ENCODE data around the gene APRT. TPM values are rescaled to one million over a fixed set of nuclear protein-coding genes. Genes with fewer than 3 reads are reported as not detected.

APRT gene
- total and polyA plus RNA-seq, 9 of the 15 experiments (the other 6 are each of a cell fraction or from before 2014, with no cell fraction given) = 41.7 to 409 (median 146) TPM

DNA sequence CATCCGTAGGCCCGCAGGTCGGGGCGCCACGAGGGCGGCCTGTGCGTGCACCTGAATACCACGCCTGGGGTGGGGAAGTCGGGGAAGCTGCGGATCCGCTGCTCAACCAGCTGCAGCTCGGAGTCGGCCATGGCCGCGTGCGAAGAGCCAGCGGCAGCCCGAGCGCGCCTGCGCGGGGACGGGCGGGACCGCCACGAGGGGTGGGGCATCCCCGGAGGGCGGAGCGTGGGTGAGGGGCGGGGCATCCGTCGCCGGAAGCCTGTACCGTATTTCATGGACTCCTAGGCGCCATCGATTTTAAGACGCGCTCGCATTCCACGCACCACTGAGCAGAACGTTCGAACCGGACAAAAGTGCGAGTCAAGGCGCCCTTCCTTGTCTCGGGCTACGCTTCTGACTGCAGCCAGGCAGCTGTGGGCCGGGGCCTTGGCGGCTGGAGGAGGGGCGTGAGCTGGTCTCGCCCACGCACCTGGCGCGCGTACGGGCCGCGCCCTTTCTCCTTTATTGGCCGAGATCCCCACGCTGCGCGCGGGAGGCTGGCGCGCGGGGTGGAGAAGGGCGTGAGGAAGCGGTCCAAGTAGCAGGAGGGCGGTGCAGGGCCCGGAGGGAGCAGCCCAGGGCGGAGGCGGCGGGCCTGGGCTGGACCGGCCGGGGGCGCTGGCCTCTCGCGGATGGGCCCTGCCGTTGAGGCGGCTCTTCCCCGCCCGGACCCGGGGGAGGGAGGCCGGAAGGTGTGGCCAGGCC is at the start of gene APRT (continued):
- TF ChIP-seq, protein P1, sequence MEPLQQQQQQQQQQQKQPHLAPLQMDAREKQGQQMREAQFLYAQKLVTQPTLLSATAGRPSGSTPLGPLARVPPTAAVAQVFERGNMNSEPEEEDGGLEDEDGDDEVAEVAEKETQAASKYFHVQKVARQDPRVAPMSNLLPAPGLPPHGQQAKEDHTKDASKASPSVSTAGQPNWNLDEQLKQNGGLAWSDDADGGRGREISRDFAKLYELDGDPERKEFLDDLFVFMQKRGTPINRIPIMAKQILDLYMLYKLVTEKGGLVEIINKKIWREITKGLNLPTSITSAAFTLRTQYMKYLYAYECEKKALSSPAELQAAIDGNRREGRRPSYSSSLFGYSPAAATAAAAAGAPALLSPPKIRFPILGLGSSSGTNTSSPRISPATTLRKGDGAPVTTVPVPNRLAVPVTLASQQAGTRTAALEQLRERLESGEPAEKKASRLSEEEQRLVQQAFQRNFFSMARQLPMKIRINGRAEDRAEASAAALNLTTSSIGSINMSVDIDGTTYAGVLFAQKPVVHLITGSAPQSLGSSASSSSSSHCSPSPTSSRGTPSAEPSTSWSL (CRISPR knock-in tag; IDR thresholded peaks at IDR 0.05; ENCODE audit: borderline replicate concordance) = no peak
- TF ChIP-seq DNMT1 (IDR thresholded peaks at IDR 0.05) (no peak), HNRNPUL1 (IDR thresholded peaks at IDR 0.05; ENCODE audit: low read length) (no peak), HNRNPH1 (optimal IDR thresholded peaks at IDR 0.05; ENCODE audit: low read depth, low read length) (no peak), SAP30 (IDR thresholded peaks at IDR 0.05; ENCODE audit: borderline replicate concordance, insufficient read depth, low read depth, low read length, poor library complexity, severe bottlenecking) (no peak), ZBTB7A (IDR thresholded peaks at IDR 0.05; ENCODE audit: borderline replicate concordance, control insufficient read depth, low read depth, low read length) (no peak), ZNF121 (CRISPR knock-in tag; conservative IDR thresholded peaks at IDR 0.05) (no peak), ZNF253 (CRISPR knock-in tag; conservative IDR thresholded peaks at IDR 0.05) (no peak), CSDE1 (IDR thresholded peaks at IDR 0.05) (no peak; a peak in 1 of 4 replicates), NCOA2 (IDR thresholded peaks at IDR 0.05; ENCODE audit: partially characterized antibody in 2 of 2) (no peak), SMARCA4 (IDR thresholded peaks at IDR 0.05) (no peak), NR3C1 (CRISPR knock-in tag; IDR thresholded peaks at IDR 0.05) (no peak), ZNF699 (CRISPR knock-in tag; IDR thresholded peaks at IDR 0.05; ENCODE audit: insufficient replicate concordance) (no peak), BHLHE40 (IDR thresholded peaks at IDR 0.05; ENCODE audit: low read length) (peak; percentile 46; the same call in 1 of the 2 replicates), RBM14 (IDR thresholded peaks at IDR 0.05; ENCODE audit: borderline replicate concordance, insufficient read depth, low read depth, low read length) (no peak), TOE1 (IDR thresholded peaks at IDR 0.05; ENCODE audit: borderline replicate concordance) (peak; percentile 74; the same call in 1 of the 2 replicates), TOE1 (CRISPR knock-in tag; IDR thresholded peaks at IDR 0.05; ENCODE audit: borderline replicate concordance, low read depth) (no peak), SP2 (IDR thresholded peaks at IDR 0.05; ENCODE audit: extremely low read depth, low read depth, low read length, poor library complexity, severe bottlenecking) (no peak), SUPT5H (IDR thresholded peaks at IDR 0.05) (peak; percentile 79), PPARD (CRISPR knock-in tag; IDR thresholded peaks at IDR 0.05) (no peak)
- TF ChIP-seq, protein P2, sequence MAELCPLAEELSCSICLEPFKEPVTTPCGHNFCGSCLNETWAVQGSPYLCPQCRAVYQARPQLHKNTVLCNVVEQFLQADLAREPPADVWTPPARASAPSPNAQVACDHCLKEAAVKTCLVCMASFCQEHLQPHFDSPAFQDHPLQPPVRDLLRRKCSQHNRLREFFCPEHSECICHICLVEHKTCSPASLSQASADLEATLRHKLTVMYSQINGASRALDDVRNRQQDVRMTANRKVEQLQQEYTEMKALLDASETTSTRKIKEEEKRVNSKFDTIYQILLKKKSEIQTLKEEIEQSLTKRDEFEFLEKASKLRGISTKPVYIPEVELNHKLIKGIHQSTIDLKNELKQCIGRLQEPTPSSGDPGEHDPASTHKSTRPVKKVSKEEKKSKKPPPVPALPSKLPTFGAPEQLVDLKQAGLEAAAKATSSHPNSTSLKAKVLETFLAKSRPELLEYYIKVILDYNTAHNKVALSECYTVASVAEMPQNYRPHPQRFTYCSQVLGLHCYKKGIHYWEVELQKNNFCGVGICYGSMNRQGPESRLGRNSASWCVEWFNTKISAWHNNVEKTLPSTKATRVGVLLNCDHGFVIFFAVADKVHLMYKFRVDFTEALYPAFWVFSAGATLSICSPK (IDR thresholded peaks at IDR 0.05; ENCODE audit: borderline replicate concordance) = no peak
- TF ChIP-seq, protein P3, sequence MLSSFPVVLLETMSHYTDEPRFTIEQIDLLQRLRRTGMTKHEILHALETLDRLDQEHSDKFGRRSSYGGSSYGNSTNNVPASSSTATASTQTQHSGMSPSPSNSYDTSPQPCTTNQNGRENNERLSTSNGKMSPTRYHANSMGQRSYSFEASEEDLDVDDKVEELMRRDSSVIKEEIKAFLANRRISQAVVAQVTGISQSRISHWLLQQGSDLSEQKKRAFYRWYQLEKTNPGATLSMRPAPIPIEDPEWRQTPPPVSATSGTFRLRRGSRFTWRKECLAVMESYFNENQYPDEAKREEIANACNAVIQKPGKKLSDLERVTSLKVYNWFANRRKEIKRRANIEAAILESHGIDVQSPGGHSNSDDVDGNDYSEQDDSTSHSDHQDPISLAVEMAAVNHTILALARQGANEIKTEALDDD (IDR thresholded peaks at IDR 0.05) = no peak
- TF ChIP-seq, protein P4, sequence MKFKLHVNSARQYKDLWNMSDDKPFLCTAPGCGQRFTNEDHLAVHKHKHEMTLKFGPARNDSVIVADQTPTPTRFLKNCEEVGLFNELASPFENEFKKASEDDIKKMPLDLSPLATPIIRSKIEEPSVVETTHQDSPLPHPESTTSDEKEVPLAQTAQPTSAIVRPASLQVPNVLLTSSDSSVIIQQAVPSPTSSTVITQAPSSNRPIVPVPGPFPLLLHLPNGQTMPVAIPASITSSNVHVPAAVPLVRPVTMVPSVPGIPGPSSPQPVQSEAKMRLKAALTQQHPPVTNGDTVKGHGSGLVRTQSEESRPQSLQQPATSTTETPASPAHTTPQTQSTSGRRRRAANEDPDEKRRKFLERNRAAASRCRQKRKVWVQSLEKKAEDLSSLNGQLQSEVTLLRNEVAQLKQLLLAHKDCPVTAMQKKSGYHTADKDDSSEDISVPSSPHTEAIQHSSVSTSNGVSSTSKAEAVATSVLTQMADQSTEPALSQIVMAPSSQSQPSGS (CRISPR knock-in tag; IDR thresholded peaks at IDR 0.05) = no peak
